Measurements from ENCODE around the gene FAM227B.
"Not testable (repeated sequence)": the region's sequence is repeated elsewhere in the genome, so short reads cannot be mapped to it uniquely, and the experiment has no call there.

The FAM227B gene

GRCh38 chr15:49490966-49491365 is 129.7 kb downstream of the FAM227B start:
- no peak for DNase-seq

DNA sequence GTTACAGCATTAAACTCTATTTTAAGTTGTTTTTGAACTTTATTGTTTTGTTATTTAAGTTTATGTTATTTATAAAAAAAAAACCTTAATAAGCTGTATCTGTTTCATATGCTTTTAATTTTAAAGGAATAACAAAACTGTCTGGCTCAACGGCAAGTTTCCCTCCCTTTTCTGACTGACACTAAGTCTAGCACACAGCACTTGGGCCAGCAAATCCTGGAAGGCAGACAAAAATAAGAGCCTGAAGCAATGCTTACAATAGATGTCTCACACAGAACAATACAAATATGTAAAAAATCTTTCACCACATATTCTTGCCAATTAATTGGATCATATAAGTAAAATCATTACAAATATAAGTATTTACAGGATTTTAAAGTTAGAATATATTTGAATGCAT is 135.2 kb downstream of the FAM227B start:
- DNase-seq = not testable (repeated sequence)

DNA sequence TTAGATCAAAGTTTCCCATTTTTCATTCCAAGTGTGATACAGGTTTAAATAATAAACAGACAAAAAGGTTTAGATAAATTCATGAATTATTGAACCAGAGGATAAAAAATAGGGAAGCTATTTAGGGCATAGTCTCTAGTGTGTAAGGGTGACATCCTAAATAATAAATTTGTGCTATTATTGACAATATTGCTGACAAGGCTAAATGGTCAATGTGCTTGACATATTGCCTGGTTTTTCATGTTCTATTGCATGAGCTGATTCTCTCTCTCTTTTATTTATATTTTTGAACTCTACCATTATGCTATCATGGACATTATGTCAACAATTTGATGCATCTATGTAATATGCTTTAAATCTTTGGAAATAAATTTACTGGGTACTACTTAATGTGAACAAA is 141.6 kb downstream of the FAM227B start:
- not testable (repeated sequence) for DNase-seq

DNA sequence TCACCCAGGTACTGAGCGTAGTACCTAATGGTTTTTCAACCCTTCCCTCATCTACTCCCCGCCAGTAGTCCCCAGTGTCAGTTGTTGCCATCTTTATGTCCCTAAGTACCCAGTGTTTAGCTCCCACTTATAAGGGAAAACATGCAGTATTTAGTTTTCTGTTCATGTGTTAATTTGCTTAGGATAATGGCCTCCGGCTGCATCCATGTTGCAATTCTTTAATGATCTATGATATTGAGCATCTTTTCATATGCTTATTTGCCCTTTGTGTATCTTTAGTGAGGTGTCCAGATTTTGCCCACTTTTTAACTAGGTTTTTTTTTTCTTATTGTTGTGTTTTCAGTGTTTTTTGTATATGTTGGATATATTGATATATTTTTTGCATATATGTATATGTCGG is 142.6 kb downstream of the FAM227B start:
- not testable (repeated sequence) for DNase-seq

DNA sequence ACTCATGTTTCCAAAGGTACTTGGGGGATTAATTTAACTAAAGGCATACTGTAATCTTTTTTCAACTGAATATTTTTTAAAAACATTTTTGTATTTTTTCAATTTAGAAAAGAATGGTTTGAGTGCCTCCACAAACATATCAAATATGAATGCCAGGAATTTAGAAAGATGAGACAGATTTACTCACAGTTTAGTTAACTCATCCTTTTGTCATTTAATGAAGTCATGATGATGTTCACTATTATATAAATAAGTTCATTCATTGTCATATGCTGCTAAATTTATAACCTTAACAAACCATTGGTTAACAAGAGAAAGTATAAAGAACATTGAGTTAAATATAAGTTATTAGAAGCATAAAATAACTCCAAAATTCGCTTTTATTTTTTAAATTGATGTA is 147.6 kb downstream of the FAM227B start:
- no peak for DNase-seq

- no peak for DNase-seq
These were observed 148.3 kb downstream of the FAM227B start for GRCh38 chr15:49472338-49472737.

DNA sequence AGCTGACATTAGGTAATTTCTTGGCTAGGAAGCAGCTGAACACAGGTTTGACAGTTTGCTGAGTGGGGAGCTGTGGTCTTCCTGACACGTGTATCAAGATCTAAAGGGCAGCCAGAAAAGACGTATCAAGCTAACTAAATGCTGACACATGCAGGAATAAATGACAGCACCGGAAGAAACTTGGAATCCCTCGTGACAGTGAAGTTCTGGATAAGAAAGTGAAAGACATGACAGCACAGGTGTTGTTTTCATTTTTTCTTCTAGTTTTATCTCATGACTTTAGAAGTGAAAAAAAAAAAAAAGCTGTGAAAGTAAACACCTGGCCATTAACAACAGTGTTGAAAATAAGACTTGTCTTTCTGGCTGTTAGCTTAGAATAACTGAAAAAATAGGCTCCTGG is 148.9 kb downstream of the FAM227B start:
- DNase-seq = no peak

GRCh38 chr15:49471248-49471647 is 149.4 kb downstream of the FAM227B start:
- not testable (repeated sequence) for DNase-seq

- no peak for DNase-seq
These were observed 152.2 kb downstream of the FAM227B start for GRCh38 chr15:49468481-49468839.

DNA sequence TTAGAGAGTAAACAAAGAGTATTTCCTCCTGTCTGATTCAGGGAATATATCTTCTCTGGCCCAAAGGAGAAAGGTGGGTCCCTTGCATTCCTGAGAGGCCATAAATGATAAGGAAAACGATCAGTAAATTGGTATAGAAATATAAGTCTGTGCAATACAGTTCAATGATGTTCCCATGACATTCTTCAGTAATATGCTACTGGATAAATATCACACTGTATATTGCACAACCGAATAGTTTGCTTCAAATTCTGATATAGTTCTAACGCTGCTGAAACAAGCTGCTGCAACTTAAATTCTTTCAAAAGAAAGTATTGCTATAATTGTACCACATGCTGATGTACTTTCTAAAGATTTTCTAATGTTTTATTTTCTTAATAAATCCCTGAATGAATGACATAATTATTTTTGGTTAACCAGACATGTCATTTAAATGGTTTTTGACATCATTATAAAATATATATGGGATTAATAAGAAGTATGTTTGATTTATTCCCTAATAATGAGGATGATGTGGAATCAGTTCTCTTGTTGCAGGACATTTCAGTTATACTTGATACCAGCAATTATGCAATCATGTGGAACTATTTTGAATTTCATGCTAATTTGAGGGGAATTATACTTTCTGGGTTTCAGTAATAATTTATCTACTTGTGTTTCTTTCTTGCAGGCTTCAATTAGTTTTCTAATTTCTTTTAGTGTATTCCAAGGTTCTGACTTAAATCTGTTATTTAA is 152.7 kb downstream of the FAM227B start:
- no peak for DNase-seq

DNA sequence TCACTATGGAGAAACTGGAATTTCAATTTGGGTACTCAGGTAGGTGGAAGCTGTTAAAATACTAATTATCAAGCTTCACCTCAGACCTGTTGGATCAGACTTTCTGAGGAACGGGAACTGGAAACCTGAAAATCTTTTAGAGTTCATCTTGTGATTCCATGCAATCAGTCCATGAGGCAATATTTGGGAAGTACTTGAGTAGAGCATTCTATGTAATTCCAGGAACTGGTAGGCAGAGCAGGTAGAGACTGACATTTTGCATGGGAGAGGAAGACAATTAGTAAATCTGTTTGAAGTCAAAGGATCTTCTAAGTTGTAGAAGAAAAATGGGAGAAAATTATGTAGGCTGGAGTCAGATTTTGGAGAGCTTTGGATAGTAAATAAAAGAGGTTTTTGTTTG is 154.5 kb downstream of the FAM227B start:
- no peak for DNase-seq

GRCh38 chr15:49464522-49464921 is 156.1 kb downstream of the FAM227B start:
- no peak for DNase-seq

DNA sequence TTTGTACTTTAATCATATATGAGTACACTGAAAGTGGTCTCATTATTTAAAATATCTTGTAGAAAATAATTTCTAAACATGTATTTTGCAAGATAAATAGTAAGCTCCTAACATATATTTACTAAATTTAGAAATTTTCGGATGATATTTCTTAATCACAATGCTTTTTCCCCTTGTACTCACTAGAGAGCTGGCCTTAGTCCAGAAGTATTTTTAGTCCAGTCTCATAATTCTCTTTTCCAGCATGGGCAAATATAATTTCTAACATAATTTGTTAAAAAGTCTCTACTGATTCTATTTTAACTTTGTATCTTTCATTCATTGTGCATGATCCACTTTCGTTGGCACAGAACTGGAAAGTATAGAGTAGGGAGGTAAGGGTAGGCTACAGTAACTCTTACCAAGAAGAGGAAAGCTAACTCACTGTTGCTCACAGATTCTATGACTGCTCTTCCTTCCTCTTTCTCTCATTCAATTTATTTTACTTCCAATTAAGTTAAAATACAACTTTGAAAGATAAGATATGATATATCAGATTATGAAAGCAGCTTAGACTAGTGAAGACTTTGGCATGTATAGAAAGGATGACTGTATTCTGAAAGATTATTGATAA is 158.3 kb downstream of the FAM227B start:
- DNase-seq = peak in 1 of 2 donors; percentile 67

- no peak for DNase-seq
These were observed 160.1 kb downstream of the FAM227B start for GRCh38 chr15:49460411-49460941.

DNA sequence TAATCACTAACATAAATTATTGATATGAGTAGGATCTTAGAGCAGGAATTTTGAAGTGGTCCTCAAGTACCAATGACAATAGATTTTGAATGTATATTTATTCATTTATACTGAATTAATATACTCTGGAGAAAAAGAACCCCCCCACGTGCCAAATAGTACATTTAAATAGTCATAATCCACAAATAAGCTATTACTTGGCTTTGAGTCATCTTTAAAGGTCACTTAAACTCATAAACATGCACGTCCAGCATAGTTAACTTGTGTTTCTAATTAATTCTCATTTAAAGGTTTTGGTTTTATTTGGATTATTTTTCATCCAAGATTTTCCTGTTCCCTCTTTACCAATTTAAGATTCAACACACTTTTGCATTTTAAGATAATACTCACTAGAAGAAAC is 162.5 kb downstream of the FAM227B start:
- no peak for DNase-seq

DNA sequence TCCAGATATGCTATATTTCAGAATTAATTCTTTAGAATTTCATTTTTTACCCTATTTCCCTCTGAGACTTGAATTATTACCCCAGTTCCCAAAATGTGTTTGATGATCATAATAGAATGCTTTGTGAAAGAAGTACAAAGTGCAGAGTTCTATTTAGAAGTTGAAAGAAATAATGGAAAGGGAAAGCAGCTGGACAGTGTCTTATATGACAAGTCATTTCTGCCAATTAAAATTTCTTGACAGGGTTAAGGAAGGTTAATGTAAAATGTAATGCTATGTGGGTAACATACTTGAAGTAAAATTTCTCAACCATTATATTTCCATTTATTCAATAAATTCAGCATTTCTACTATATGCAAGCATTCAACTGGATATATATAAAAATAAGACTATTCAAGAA is 164.5 kb downstream of the FAM227B start:
- no peak for DNase-seq

DNA sequence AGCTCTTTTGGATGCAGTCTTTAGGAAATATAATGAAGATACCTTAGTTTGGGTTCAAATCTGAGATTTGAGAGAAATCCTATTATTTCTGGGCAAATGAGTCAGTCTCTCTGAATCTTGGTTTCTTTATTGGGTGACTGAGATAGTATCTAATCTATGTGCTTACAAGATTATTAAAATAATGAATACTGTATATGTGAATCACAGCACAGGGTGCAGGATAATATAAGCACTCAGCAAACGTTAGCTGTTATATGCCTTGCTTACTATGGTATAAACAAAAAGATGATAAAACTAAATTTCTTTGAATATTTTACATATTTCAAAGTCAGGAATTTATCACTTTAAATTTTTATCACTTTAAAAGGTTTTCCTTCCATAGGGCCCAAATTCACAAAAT is 168.0 kb downstream of the FAM227B start:
- no peak for DNase-seq

- no peak for DNase-seq
These were observed 178.8 kb downstream of the FAM227B start for GRCh38 chr15:49441816-49442215.

- DNase-seq = no peak
These were observed 179.3 kb downstream of the FAM227B start for GRCh38 chr15:49441356-49441755.

- no peak for DNase-seq
These were observed 180.8 kb downstream of the FAM227B start for GRCh38 chr15:49439678-49440395.

GRCh38 chr15:49438962-49439631 is 181.5 kb downstream of the FAM227B start:
- peak; percentile 3 to 46 for DNase-seq

DNA sequence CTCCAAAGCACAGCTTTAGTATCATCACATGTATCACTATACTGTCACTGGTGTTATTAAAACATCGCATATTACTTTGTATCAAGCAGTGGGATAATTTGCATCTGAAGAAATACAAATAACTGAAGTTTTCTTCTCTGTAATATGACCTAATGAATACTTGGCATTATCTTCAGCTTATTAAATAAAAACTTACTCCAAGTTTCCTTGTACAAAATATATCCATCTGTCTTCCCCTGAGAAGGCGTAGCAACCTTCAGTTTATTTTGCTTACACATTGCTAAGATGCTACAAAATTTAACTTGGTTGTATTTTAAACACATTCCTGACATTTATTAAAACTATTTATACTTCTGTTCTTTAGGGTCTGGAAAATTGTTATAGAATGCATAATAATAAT is 183.9 kb downstream of the FAM227B start:
- no peak for DNase-seq

DNA sequence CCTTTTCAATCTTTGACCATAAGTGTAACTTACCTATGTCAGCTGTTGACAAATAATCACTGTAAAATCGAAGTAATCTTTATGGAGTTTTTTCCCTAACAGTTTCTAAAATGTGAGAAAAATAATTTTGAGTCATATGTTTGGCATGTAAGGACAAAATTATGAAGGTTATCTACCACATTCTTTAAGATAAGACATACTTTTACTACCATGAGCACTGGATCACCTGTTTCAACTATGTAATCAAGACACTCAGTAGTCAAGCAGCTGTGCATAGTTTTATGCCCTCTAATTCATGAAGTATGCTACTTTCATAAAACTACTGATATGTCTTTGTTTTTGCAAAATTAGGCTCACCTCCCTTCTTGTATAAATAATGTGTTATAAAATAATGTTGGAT is 185.4 kb downstream of the FAM227B start:
- DNase-seq = no peak

Data from bone marrow (tissue), 2 donors.